Superior temporal gyrus (tissue), 1 donor: ENCODE measurements around the gene APBB1IP.
"Not testable (repeated sequence)": the region's sequence is repeated elsewhere in the genome, so short reads cannot be mapped to it uniquely, and the experiment has no call there.

Experiments used
- DNase-seq: peaks from one replicate; pipeline ENCODE4 v3.0.0-alpha.2; 2016; ENCODE audit errors: extremely low spot score

The APBB1IP gene

GRCh38 chr10:26437637-26438461 is at the start of gene APBB1IP:
TSS of gene APBB1IP (plus strand) at chr10:26438341. CDS start at chr10:26492327, 53,986 bp downstream.
- DNase-seq: peak; percentile 18

GRCh38 chr10:26389533-26389932 is 48.6 kb upstream of the APBB1IP start:
- no peak for DNase-seq

- no peak for DNase-seq
Observed at GRCh38 chr10:26391701-26392695, 46.1 kb upstream of the APBB1IP start.

GRCh38 chr10:26398353-26398752 is 39.8 kb upstream of the APBB1IP start:
- DNase-seq: not testable (repeated sequence)

- no peak for DNase-seq
Observed at GRCh38 chr10:26407406-26407969, 30.7 kb upstream of the APBB1IP start.

GRCh38 chr10:26408858-26409494 is 29.2 kb upstream of the APBB1IP start:
- DNase-seq: no peak

- DNase-seq: no peak
Observed at GRCh38 chr10:26410356-26410755, 27.8 kb upstream of the APBB1IP start.

GRCh38 chr10:26412932-26413331 is 25.2 kb upstream of the APBB1IP start:
- DNase-seq: no peak

GRCh38 chr10:26413375-26413774 is 24.8 kb upstream of the APBB1IP start:
- DNase-seq: no peak

GRCh38 chr10:26417136-26417535 is 21.0 kb upstream of the APBB1IP start:
- DNase-seq: no peak

- DNase-seq: no peak
Observed at GRCh38 chr10:26422977-26423376, 15.2 kb upstream of the APBB1IP start.

- no peak for DNase-seq
Observed at GRCh38 chr10:26423722-26424121, 14.4 kb upstream of the APBB1IP start.

GRCh38 chr10:26430641-26431163 is 7.4 kb upstream of the APBB1IP start:
- peak; percentile 18 for DNase-seq

GRCh38 chr10:26432938-26433337 is 5.2 kb upstream of the APBB1IP start:
- no peak for DNase-seq

GRCh38 chr10:26435852-26436251 is 2.3 kb upstream of the APBB1IP start:
- DNase-seq: no peak

- DNase-seq: no peak
Observed at GRCh38 chr10:26436848-26437247, 1.3 kb upstream of the APBB1IP start.

GRCh38 chr10:26438534-26439341 is 597 bp downstream of the APBB1IP start:
- DNase-seq: no peak

GRCh38 chr10:26439406-26440087 is 1.4 kb downstream of the APBB1IP start:
- DNase-seq: no peak

GRCh38 chr10:26440088-26440470 is 1.9 kb downstream of the APBB1IP start:
- no peak for DNase-seq
